Measurements from ENCODE around the gene WDR64. TPM values are rescaled to one million over a fixed set of nuclear protein-coding genes. Genes with fewer than 3 reads are reported as not detected.
A peak's percentile ranks its signal among the peaks of the same experiment; 100 is the strongest.

Gene WDR64
- total RNA-seq, 1 donor from 2014 or later, result not detected

DNA sequence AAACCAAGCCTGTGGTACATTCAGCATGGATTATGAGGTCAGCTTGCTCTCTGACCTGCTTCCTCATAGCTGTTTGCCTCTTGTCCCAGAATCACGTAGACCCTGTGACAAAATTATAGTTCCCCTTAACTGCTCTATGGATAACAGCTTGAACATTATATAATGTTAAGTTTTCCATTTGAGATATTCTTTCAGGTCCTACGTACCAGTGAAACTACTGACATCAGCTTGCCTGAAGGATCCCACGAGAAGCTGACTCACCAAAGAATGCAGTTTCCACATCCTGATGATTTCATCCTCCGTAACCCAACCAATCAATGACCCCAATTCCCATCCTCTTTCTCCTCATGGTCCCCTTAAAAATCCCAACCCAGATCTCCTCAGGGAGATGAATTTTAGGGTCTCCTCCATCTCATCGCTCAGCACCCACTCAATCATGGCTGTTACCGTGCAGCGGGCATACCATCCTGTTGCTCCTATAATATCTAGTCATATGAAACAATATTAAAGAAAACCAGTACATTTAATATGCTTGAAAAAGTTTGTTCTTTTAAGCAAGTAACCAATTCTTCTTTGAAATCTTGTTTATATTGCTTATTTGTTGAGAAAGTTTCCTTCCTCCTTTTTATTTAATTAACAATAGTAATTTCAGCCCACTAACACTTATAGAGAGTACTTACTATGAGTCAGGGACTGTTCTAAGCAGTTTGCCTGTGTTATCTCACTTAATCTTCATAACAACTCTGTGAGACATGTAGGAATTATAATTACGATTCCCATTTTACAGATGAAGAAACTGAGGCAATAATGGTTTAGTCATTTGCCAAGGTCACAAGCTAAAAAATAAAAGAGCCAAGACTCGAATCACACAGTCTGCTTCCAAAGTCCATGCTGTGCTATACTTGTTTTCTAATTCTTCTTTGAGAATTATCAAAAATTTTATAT is 39.3 kb upstream of the WDR64 start:
- no peaks in the 10 kb centered on the region for H3K27me3 ChIP-seq
- TF ChIP-seq POLR2AphosphoS5 (IDR thresholded peaks at IDR 0.05; ENCODE audit: insufficient read depth in 1 of 2, low read depth in 1 of 2), result peak in 1 of 2 donors; percentile 46
- TF ChIP-seq, protein P1, sequence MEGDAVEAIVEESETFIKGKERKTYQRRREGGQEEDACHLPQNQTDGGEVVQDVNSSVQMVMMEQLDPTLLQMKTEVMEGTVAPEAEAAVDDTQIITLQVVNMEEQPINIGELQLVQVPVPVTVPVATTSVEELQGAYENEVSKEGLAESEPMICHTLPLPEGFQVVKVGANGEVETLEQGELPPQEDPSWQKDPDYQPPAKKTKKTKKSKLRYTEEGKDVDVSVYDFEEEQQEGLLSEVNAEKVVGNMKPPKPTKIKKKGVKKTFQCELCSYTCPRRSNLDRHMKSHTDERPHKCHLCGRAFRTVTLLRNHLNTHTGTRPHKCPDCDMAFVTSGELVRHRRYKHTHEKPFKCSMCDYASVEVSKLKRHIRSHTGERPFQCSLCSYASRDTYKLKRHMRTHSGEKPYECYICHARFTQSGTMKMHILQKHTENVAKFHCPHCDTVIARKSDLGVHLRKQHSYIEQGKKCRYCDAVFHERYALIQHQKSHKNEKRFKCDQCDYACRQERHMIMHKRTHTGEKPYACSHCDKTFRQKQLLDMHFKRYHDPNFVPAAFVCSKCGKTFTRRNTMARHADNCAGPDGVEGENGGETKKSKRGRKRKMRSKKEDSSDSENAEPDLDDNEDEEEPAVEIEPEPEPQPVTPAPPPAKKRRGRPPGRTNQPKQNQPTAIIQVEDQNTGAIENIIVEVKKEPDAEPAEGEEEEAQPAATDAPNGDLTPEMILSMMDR (IDR thresholded peaks at IDR 0.05), result no peak
- DNase-seq (ENCODE audit: extremely low spot score in 2 of 2), result no peak
- intact Hi-C loops (cut with DNase I), result loop anchor here (10.0 kb wide), 1 partner anchor 232 kb away; the partner anchor contains the start of gene EXO1
- no peak overlapping the region for H3K4me3 ChIP-seq
- H3K9me3 ChIP-seq, result no peaks in the 10 kb centered on the region
- H3K36me3 ChIP-seq, result no peaks in the 10 kb centered on the region
- no peaks in the 10 kb centered on the region for H3K4me1 ChIP-seq
- peak overlapping the region; percentile 66 for H3K27ac ChIP-seq

DNA sequence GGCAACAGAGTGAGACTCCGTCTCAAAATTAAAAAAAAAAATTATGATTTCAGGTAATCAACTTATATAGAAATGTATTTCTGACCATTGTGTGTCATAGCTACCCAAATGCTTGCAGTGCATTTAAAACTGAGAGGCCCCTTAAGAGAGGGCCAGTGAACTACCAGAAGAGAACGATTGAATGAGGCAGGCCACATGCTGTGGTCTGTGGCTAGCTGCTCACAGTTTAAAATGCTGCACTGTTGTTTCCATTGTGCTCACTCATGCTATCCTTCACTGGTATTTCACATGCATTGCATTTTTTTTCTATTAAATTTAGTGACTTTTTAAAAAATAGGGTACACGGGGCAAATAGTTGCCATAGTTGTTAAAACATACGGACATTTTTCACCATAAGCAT is 37.9 kb upstream of the WDR64 start:
- no peaks in the 10 kb centered on the region for H3K27me3 ChIP-seq
- no peaks in the 10 kb centered on the region for H3K36me3 ChIP-seq
- H3K4me3 ChIP-seq, result no peak overlapping the region
- H3K4me1 ChIP-seq, result no peaks in the 10 kb centered on the region
- no peak overlapping the region for H3K27ac ChIP-seq
- DNase-seq (ENCODE audit: extremely low spot score in 2 of 2), result no peak
- H3K9me3 ChIP-seq, result no peaks in the 10 kb centered on the region
- TF ChIP-seq POLR2AphosphoS5 (IDR thresholded peaks at IDR 0.05; ENCODE audit: insufficient read depth in 1 of 2, low read depth in 1 of 2) (no peak), POLR2A (IDR thresholded peaks at IDR 0.05) (no peak)
- TF ChIP-seq, protein P1 (IDR thresholded peaks at IDR 0.05), result no peak
- intact Hi-C loops (cut with DNase I), result loop anchor here (10.0 kb wide), 1 partner anchor 231 kb away; the partner anchor contains the start of gene EXO1

DNA sequence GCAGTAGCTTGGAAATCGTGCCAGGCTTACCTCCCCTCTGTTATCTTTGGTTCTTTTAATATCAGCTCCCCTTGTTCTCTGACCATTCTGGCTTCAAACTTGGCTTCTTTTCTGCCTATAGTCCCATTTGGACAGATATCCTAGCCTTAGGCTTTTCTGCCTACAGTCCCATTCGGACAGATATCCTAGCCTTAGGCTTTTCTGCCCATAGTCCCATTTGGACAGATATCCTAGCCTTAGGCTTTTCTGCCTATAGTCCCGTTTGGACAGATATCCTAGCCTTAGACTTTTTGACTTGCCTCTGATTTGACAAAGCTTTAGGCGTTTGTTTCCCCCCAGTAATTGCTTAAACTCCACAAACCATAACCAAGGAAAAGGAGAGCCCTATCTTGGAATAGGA is 37.5 kb upstream of the WDR64 start:
- Histone ChIP-seq H3K4me1 (no peaks in the 10 kb centered on the region), H3K36me3 (no peaks in the 10 kb centered on the region), H3K4me3 (no peak overlapping the region), H3K27ac (no peak overlapping the region), H3K9me3 (no peaks in the 10 kb centered on the region), H3K27me3 (no peaks in the 10 kb centered on the region)
- intact Hi-C loops (cut with DNase I), result loop anchor here (10.0 kb wide), 1 partner anchor 230 kb away; the partner anchor contains the start of gene EXO1
- TF ChIP-seq POLR2AphosphoS5 (IDR thresholded peaks at IDR 0.05; ENCODE audit: insufficient read depth in 1 of 2, low read depth in 1 of 2) (no peak), POLR2A (IDR thresholded peaks at IDR 0.05) (no peak)
- TF ChIP-seq, protein P1 (IDR thresholded peaks at IDR 0.05), result no peak
- DNase-seq (ENCODE audit: extremely low spot score in 2 of 2), result no peak

DNA sequence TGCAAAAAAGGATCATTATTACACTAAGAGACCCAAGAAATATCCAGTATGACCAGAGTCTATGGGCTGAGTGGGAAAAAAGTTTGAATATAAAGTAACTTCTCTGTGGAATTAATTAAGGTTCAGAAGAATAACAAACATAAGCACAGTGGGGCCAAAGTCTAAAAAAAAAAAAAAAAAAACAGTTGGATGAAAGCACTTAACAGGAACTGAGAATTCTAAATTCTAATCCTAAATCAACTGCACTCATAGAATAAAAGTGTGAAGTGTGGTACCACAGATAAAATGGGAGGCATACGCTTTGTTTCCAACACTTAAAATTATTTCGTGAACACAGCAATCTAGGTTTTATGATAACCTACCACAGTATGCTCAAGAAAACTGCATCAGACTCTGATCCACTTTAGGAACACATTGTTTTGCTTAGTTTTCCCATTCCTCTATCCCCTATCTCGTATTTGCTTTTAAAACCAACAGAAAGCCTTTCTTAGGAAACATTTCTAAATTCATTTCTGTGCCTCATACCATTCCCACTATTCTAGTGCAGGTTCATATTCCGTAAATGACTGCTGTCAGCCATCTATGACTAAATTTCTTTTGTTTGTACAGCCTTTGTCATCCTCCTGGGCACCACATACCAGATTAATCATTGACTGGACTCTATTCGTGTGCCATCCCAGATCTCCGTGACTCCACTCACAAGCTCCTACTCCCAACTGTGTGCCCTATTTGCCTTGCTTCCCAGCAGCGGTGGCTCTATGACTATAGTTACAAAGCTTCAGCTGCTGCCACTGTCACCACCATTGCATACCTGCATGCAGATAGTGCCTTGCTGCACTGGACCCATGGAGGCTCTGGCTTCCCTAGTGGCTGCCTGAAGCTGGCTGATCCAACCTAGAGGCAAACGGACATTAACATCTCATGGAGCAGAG is 36.8 kb upstream of the WDR64 start:
- H3K27me3 ChIP-seq, result no peaks in the 10 kb centered on the region
- H3K4me1 ChIP-seq, result no peaks in the 10 kb centered on the region
- H3K36me3 ChIP-seq, result no peaks in the 10 kb centered on the region
- no peak overlapping the region for H3K4me3 ChIP-seq
- no peak overlapping the region for H3K27ac ChIP-seq
- intact Hi-C loops (cut with DNase I), result loop anchor here (10.0 kb wide), 1 partner anchor 229 kb away; the partner anchor contains the start of gene EXO1
- TF ChIP-seq, protein P1 (IDR thresholded peaks at IDR 0.05), result no peak
- TF ChIP-seq POLR2AphosphoS5 (IDR thresholded peaks at IDR 0.05; ENCODE audit: insufficient read depth in 1 of 2, low read depth in 1 of 2) (no peak), POLR2A (IDR thresholded peaks at IDR 0.05) (no peak)
- DNase-seq (ENCODE audit: extremely low spot score in 2 of 2), result no peak
- no peaks in the 10 kb centered on the region for H3K9me3 ChIP-seq
